ENCODE data around the gene DRAM1.

DNA sequence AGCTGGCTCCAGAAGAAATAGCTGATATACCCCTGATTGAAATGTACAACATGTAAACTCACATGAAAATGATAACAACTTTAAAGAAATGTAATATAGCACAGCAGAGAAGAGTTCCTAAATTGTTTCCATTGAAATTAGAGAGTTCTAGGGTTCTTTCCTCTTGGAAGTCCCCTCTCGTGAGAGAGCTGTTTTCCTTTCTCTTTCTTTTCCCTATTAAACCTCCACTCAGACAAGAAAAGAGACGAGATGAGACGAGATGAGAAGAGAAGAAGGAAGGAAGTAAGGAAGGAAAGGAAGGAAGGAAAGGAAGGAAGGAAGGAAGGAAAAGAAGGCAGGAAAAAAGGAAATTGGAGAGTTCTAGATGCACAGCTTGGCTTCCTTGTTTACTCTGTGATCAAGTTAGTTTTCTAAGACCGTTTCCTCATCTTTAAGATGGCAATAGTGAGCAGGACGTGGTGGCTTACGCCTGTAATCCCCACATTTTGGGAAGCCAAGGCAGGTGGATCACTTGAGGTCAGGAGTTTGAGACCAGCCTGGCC, 11.9 kb downstream of the DRAM1 start:
- TF ChIP-seq, protein P1, sequence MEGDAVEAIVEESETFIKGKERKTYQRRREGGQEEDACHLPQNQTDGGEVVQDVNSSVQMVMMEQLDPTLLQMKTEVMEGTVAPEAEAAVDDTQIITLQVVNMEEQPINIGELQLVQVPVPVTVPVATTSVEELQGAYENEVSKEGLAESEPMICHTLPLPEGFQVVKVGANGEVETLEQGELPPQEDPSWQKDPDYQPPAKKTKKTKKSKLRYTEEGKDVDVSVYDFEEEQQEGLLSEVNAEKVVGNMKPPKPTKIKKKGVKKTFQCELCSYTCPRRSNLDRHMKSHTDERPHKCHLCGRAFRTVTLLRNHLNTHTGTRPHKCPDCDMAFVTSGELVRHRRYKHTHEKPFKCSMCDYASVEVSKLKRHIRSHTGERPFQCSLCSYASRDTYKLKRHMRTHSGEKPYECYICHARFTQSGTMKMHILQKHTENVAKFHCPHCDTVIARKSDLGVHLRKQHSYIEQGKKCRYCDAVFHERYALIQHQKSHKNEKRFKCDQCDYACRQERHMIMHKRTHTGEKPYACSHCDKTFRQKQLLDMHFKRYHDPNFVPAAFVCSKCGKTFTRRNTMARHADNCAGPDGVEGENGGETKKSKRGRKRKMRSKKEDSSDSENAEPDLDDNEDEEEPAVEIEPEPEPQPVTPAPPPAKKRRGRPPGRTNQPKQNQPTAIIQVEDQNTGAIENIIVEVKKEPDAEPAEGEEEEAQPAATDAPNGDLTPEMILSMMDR (IDR thresholded peaks at IDR 0.05) = no peak
- TF ChIP-seq, protein P2, sequence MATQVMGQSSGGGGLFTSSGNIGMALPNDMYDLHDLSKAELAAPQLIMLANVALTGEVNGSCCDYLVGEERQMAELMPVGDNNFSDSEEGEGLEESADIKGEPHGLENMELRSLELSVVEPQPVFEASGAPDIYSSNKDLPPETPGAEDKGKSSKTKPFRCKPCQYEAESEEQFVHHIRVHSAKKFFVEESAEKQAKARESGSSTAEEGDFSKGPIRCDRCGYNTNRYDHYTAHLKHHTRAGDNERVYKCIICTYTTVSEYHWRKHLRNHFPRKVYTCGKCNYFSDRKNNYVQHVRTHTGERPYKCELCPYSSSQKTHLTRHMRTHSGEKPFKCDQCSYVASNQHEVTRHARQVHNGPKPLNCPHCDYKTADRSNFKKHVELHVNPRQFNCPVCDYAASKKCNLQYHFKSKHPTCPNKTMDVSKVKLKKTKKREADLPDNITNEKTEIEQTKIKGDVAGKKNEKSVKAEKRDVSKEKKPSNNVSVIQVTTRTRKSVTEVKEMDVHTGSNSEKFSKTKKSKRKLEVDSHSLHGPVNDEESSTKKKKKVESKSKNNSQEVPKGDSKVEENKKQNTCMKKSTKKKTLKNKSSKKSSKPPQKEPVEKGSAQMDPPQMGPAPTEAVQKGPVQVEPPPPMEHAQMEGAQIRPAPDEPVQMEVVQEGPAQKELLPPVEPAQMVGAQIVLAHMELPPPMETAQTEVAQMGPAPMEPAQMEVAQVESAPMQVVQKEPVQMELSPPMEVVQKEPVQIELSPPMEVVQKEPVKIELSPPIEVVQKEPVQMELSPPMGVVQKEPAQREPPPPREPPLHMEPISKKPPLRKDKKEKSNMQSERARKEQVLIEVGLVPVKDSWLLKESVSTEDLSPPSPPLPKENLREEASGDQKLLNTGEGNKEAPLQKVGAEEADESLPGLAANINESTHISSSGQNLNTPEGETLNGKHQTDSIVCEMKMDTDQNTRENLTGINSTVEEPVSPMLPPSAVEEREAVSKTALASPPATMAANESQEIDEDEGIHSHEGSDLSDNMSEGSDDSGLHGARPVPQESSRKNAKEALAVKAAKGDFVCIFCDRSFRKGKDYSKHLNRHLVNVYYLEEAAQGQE (IDR thresholded peaks at IDR 0.05; ENCODE audit: low read depth, low read length) = no peak
- no peak for TF ChIP-seq RFX5 (IDR thresholded peaks at IDR 0.05; ENCODE audit: low read length)
- no peak for TF ChIP-seq POLR2AphosphoS5 (IDR thresholded peaks at IDR 0.05; ENCODE audit: low read depth, low read length)
- no peak for TF ChIP-seq SIN3A (IDR thresholded peaks at IDR 0.05; ENCODE audit: borderline replicate concordance, low read depth, low read length)
- TF ChIP-seq TCF12 (IDR thresholded peaks at IDR 0.05) = no peak
- TF ChIP-seq ELF1 (IDR thresholded peaks at IDR 0.05) = no peak
- TF ChIP-seq CHD2 (IDR thresholded peaks at IDR 0.05; ENCODE audit: low read length, partially characterized antibody) = no peak
- TF ChIP-seq, protein P3, sequence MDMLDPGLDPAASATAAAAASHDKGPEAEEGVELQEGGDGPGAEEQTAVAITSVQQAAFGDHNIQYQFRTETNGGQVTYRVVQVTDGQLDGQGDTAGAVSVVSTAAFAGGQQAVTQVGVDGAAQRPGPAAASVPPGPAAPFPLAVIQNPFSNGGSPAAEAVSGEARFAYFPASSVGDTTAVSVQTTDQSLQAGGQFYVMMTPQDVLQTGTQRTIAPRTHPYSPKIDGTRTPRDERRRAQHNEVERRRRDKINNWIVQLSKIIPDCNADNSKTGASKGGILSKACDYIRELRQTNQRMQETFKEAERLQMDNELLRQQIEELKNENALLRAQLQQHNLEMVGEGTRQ (IDR thresholded peaks at IDR 0.05; ENCODE audit: borderline replicate concordance, low read depth, low read length) = no peak
- no peak for TF ChIP-seq FOSL2 (IDR thresholded peaks at IDR 0.05; ENCODE audit: borderline replicate concordance, low read depth)
- TF ChIP-seq EZH2phosphoT487 (IDR thresholded peaks at IDR 0.05; ENCODE audit: borderline replicate concordance, low read depth) = no peak
- no peak for TF ChIP-seq RAD21 (IDR thresholded peaks at IDR 0.05; ENCODE audit: low read length)
- TF ChIP-seq NRF1 (IDR thresholded peaks at IDR 0.05; ENCODE audit: low read depth, low read length) = no peak
- no peak for TF ChIP-seq EP300 (IDR thresholded peaks at IDR 0.05; ENCODE audit: borderline replicate concordance in 1 of 2, low read depth in 1 of 2, low read length in 1 of 2)

Data from SK-N-SH (cell line).